Measurements from ENCODE around the gene SEC14L3. TPM values are rescaled to one million over a fixed set of nuclear protein-coding genes. Genes with fewer than 3 reads are reported as not detected.

SEC14L3 gene
- total and polyA plus RNA-seq, 10 of the 15 experiments (the other 5 are each of a cell fraction or from before 2014, with no cell fraction given), result 0.03 TPM; not detected in 9

GRCh38 chr22:30411780-30412179 lies 60.0 kb downstream of the SEC14L3 start:
- RAD21 ChIA-PET (ENCODE audit: unreplicated experiment), result interaction anchor here (1.8 kb wide), 1 partner anchor 19 kb away, joined by 4 read pairs; no protein-coding TSS in a partner anchor
- SMC1A ChIA-PET (ENCODE audit: uncharacterized antibody, unreplicated experiment), result interaction anchor here (1.4 to 2.3 kb wide), 2 partner anchors 10 to 11 kb away, joined by 5 to 13 read pairs; no protein-coding TSS in a partner anchor
- WGBS (ENCODE audit: insufficient coverage, insufficient replicate concordance, low lambda C conversion rate, missing lambda C conversion rate), result 64% methylated on average over 3 of the region's 3 CpGs
- FAIRE-seq, result no peak
- no peak for DNase-seq (ENCODE audit: low read depth, low spot score)
- TF ChIP-seq PAX8 (IDR thresholded peaks at IDR 0.05) (no peak), NFXL1 (IDR thresholded peaks at IDR 0.05; ENCODE audit: borderline replicate concordance) (0 out of 2 replicates have a peak, but pooled peaks have one; percentile 71), SREBF2 (IDR thresholded peaks at IDR 0.05; ENCODE audit: low read length) (no peak)
- Histone ChIP-seq H2AFZ (ENCODE audit: control insufficient read depth, low read depth, low read length) (no peak overlapping the region), H3K9ac (ENCODE audit: control insufficient read depth, insufficient read depth, low read length) (no peak overlapping the region), H3K4me3 (no peak overlapping the region), H3K27me3 (replicated peaks in 1 of 2; ENCODE audit: control insufficient read depth in 2 of 2, insufficient read depth in 2 of 2, low read length in 1 of 2) (no peaks in the 10 kb centered on the region), H4K20me1 (ENCODE audit: control insufficient read depth, insufficient read depth) (no peaks in the 10 kb centered on the region), H3K79me2 (ENCODE audit: control insufficient read depth, insufficient read depth, low read length) (no peaks in the 10 kb centered on the region), H3K4me1 (ENCODE audit: control insufficient read depth, insufficient read depth, low read length) (no peaks in the 10 kb centered on the region), H3K9me3 (replicated peaks; ENCODE audit: control insufficient read depth, insufficient read depth, low read length) (no peaks in the 10 kb centered on the region), H3K4me2 (ENCODE audit: control insufficient read depth, insufficient read depth) (no peak overlapping the region), H3K36me3 (ENCODE audit: control insufficient read depth in 2 of 2, insufficient read depth in 2 of 2, low read length in 1 of 2) (no peaks in the 10 kb centered on the region; a peak in 1 of 4 replicates), H3K27ac (ENCODE audit: control insufficient read depth, insufficient read depth) (no peak overlapping the region)
- in situ Hi-C loops (cut with MboI) (no loop called here), intact Hi-C loops (cut with micrococcal nuclease; ENCODE audit: unreplicated experiment) (no loop called here)
- no TSS peak for BruUV-seq (replicated peaks)
- POLR2A ChIA-PET, result interaction anchor here (0.8 to 2.9 kb wide), 3 partner anchors 10 to 15 kb away, joined by 3 to 19 read pairs (median 11); partner anchors contain the start of gene SEC14L2
- ATAC-seq, result no peak
- CTCF ChIA-PET, result interaction anchor here (1.1 to 2.8 kb wide), 3 partner anchors 10 to 123 kb away, joined by 3 to 11 read pairs (median 9); partner anchors contain the start of gene CASTOR1

Small RNAs within 50 kb of the gene (small RNA-seq; reads per million reads assigned to genes)
- gene AC004832.3 (not detected), gene RNU6-564P (not detected)

Other genes starting within 250 kb of the SEC14L3 start
Only the 7 nearest of the 17 such genes appear.
- 2.0 and 2.7 TPM in 2 replicates for gene CCDC157, start 115.0 kb downstream of the SEC14L3 start, total RNA-seq (2014; rRNA removed)
- gene CCDC157, start 115.0 kb downstream of the SEC14L3 start, total RNA-seq (2014; rRNA removed; fragmentation: Illumina TruSeq; extraction: Trizol), result 0.37 and 0.72 TPM in 2 replicates
- 1.4 and 1.5 TPM in 2 replicates for gene CCDC157, start 115.0 kb downstream of the SEC14L3 start, total RNA-seq (2021)
- gene CCDC157, start 115.0 kb downstream of the SEC14L3 start, polyA plus RNA-seq (2011; rRNA removed), result 0.40 and 1.0 TPM in 2 replicates
- gene CCDC157, start 115.0 kb downstream of the SEC14L3 start, polyA plus RNA-seq (2014; fragmentation: Illumina TruSeq; extraction: Trizol), result 0.08 and 0.81 TPM in 2 replicates
- gene CCDC157, start 115.0 kb downstream of the SEC14L3 start, polyA plus RNA-seq (2014; fragmentation: Nextera tagmentation; extraction: Ambion mirVana), result under 1 TPM; 0.10 to 0.46 TPM
- 2.0 and 2.8 TPM in 2 replicates for gene CCDC157, start 115.0 kb downstream of the SEC14L3 start, polyA plus RNA-seq (2014; rRNA removed)
- 1 to 10 TPM; 1.9 to 2.8 TPM for gene CCDC157, start 115.0 kb downstream of the SEC14L3 start, polyA plus RNA-seq (2016; fragmentation: Nextera tagmentation; extraction: Ambion mirVana)
- 3.7 and 6.6 TPM in 2 replicates for gene RNF215, start 84.6 kb downstream of the SEC14L3 start, total RNA-seq (2014; rRNA removed)
- 2.1 and 3.0 TPM in 2 replicates for gene RNF215, start 84.6 kb downstream of the SEC14L3 start, total RNA-seq (2014; rRNA removed; fragmentation: Illumina TruSeq; extraction: Trizol)
- 6.9 and 7.6 TPM in 2 replicates for gene RNF215, start 84.6 kb downstream of the SEC14L3 start, total RNA-seq (2021)
- gene RNF215, start 84.6 kb downstream of the SEC14L3 start, polyA plus RNA-seq (2011; rRNA removed), result 2.9 and 3.6 TPM in 2 replicates
- 0.43 and 1.5 TPM in 2 replicates for gene RNF215, start 84.6 kb downstream of the SEC14L3 start, polyA plus RNA-seq (2014; fragmentation: Illumina TruSeq; extraction: Trizol)
- gene RNF215, start 84.6 kb downstream of the SEC14L3 start, polyA plus RNA-seq (2014; fragmentation: Nextera tagmentation; extraction: Ambion mirVana), result under 1 TPM in 1 of 2 experiments, not detected in 1; 0.31 TPM
- gene RNF215, start 84.6 kb downstream of the SEC14L3 start, polyA plus RNA-seq (2014; rRNA removed), result 3.4 and 4.7 TPM in 2 replicates
- under 1 TPM; 0.32 to 0.76 TPM for gene RNF215, start 84.6 kb downstream of the SEC14L3 start, polyA plus RNA-seq (2016; fragmentation: Nextera tagmentation; extraction: Ambion mirVana)
- gene SEC14L2, start 75.0 kb downstream of the SEC14L3 start, total RNA-seq (2014; rRNA removed), result 0.28 and 0.76 TPM in 2 replicates
- gene SEC14L2, start 75.0 kb downstream of the SEC14L3 start, total RNA-seq (2014; rRNA removed; fragmentation: Illumina TruSeq; extraction: Trizol), result 0.28 and 0.45 TPM in 2 replicates
- gene SEC14L2, start 75.0 kb downstream of the SEC14L3 start, total RNA-seq (2021), result 0.51 and 1.0 TPM in 2 replicates
- 0.75 and 0.99 TPM in 2 replicates for gene SEC14L2, start 75.0 kb downstream of the SEC14L3 start, polyA plus RNA-seq (2011; rRNA removed)
- 0.31 TPM in 1 of 2 replicates, not detected in the other for gene SEC14L2, start 75.0 kb downstream of the SEC14L3 start, polyA plus RNA-seq (2014; fragmentation: Illumina TruSeq; extraction: Trizol)
- under 1 TPM; 0.08 to 0.11 TPM for gene SEC14L2, start 75.0 kb downstream of the SEC14L3 start, polyA plus RNA-seq (2014; fragmentation: Nextera tagmentation; extraction: Ambion mirVana)
- 0.51 and 0.77 TPM in 2 replicates for gene SEC14L2, start 75.0 kb downstream of the SEC14L3 start, polyA plus RNA-seq (2014; rRNA removed)
- 1 to 10 TPM; 2.0 to 4.0 TPM for gene SEC14L2, start 75.0 kb downstream of the SEC14L3 start, polyA plus RNA-seq (2016; fragmentation: Nextera tagmentation; extraction: Ambion mirVana)
- 68.0 and 85.5 TPM in 2 replicates for gene MTFP1, start 46.2 kb downstream of the SEC14L3 start, total RNA-seq (2014; rRNA removed)
- gene MTFP1, start 46.2 kb downstream of the SEC14L3 start, total RNA-seq (2014; rRNA removed; fragmentation: Illumina TruSeq; extraction: Trizol), result 42.5 and 44.8 TPM in 2 replicates
- 54.9 and 59.0 TPM in 2 replicates for gene MTFP1, start 46.2 kb downstream of the SEC14L3 start, total RNA-seq (2021)
- 34.9 and 64.6 TPM in 2 replicates for gene MTFP1, start 46.2 kb downstream of the SEC14L3 start, polyA plus RNA-seq (2011; rRNA removed)
- 23.1 and 30.2 TPM in 2 replicates for gene MTFP1, start 46.2 kb downstream of the SEC14L3 start, polyA plus RNA-seq (2014; fragmentation: Illumina TruSeq; extraction: Trizol)
- gene MTFP1, start 46.2 kb downstream of the SEC14L3 start, polyA plus RNA-seq (2014; fragmentation: Nextera tagmentation; extraction: Ambion mirVana), result 10 to 100 TPM; 20.5 to 46.6 TPM
- 65.8 and 70.7 TPM in 2 replicates for gene MTFP1, start 46.2 kb downstream of the SEC14L3 start, polyA plus RNA-seq (2014; rRNA removed)
- 100 to 1,000 TPM; 118 to 133 TPM for gene MTFP1, start 46.2 kb downstream of the SEC14L3 start, polyA plus RNA-seq (2016; fragmentation: Nextera tagmentation; extraction: Ambion mirVana)
- gene SEC14L4, start 33.7 kb upstream of the SEC14L3 start, total RNA-seq (2014; rRNA removed), result not detected in 2 replicates
- not detected in 2 replicates for gene SEC14L4, start 33.7 kb upstream of the SEC14L3 start, total RNA-seq (2014; rRNA removed; fragmentation: Illumina TruSeq; extraction: Trizol)
- not detected in 2 replicates for gene SEC14L4, start 33.7 kb upstream of the SEC14L3 start, total RNA-seq (2021)
- not detected in 2 replicates for gene SEC14L4, start 33.7 kb upstream of the SEC14L3 start, polyA plus RNA-seq (2011; rRNA removed)
- not detected in 2 replicates for gene SEC14L4, start 33.7 kb upstream of the SEC14L3 start, polyA plus RNA-seq (2014; fragmentation: Illumina TruSeq; extraction: Trizol)
- not detected for gene SEC14L4, start 33.7 kb upstream of the SEC14L3 start, polyA plus RNA-seq (2014; fragmentation: Nextera tagmentation; extraction: Ambion mirVana)
- not detected in 2 replicates for gene SEC14L4, start 33.7 kb upstream of the SEC14L3 start, polyA plus RNA-seq (2014; rRNA removed)
- not detected for gene SEC14L4, start 33.7 kb upstream of the SEC14L3 start, polyA plus RNA-seq (2016; fragmentation: Nextera tagmentation; extraction: Ambion mirVana)
- not detected in 2 replicates for gene SEC14L6, start 74.7 kb upstream of the SEC14L3 start, total RNA-seq (2014; rRNA removed)
- not detected in 2 replicates for gene SEC14L6, start 74.7 kb upstream of the SEC14L3 start, total RNA-seq (2014; rRNA removed; fragmentation: Illumina TruSeq; extraction: Trizol)
- gene SEC14L6, start 74.7 kb upstream of the SEC14L3 start, total RNA-seq (2021), result not detected in 2 replicates
- gene SEC14L6, start 74.7 kb upstream of the SEC14L3 start, polyA plus RNA-seq (2011; rRNA removed), result not detected in 2 replicates
- gene SEC14L6, start 74.7 kb upstream of the SEC14L3 start, polyA plus RNA-seq (2014; fragmentation: Illumina TruSeq; extraction: Trizol), result not detected in 2 replicates
- gene SEC14L6, start 74.7 kb upstream of the SEC14L3 start, polyA plus RNA-seq (2014; fragmentation: Nextera tagmentation; extraction: Ambion mirVana), result not detected
- not detected in 2 replicates for gene SEC14L6, start 74.7 kb upstream of the SEC14L3 start, polyA plus RNA-seq (2014; rRNA removed)
- gene SEC14L6, start 74.7 kb upstream of the SEC14L3 start, polyA plus RNA-seq (2016; fragmentation: Nextera tagmentation; extraction: Ambion mirVana), result not detected
- gene GAL3ST1, start 102.6 kb upstream of the SEC14L3 start, total RNA-seq (2014; rRNA removed), result not detected in 2 replicates
- gene GAL3ST1, start 102.6 kb upstream of the SEC14L3 start, total RNA-seq (2014; rRNA removed; fragmentation: Illumina TruSeq; extraction: Trizol), result not detected in 2 replicates
- gene GAL3ST1, start 102.6 kb upstream of the SEC14L3 start, total RNA-seq (2021), result not detected in 2 replicates
- not detected in 2 replicates for gene GAL3ST1, start 102.6 kb upstream of the SEC14L3 start, polyA plus RNA-seq (2011; rRNA removed)
- gene GAL3ST1, start 102.6 kb upstream of the SEC14L3 start, polyA plus RNA-seq (2014; fragmentation: Illumina TruSeq; extraction: Trizol), result not detected in 2 replicates
- not detected for gene GAL3ST1, start 102.6 kb upstream of the SEC14L3 start, polyA plus RNA-seq (2014; fragmentation: Nextera tagmentation; extraction: Ambion mirVana)
- 0.09 TPM in 1 of 2 replicates, not detected in the other for gene GAL3ST1, start 102.6 kb upstream of the SEC14L3 start, polyA plus RNA-seq (2014; rRNA removed)
- not detected for gene GAL3ST1, start 102.6 kb upstream of the SEC14L3 start, polyA plus RNA-seq (2016; fragmentation: Nextera tagmentation; extraction: Ambion mirVana)

All from GM12878 (cell line).